Caki2 (cell line): ENCODE data around the gene MTSS2. TPM values are rescaled to one million over a fixed set of nuclear protein-coding genes. Genes with fewer than 3 reads are reported as not detected.

Experiments
- DNase-seq: peaks from one replicate; pipeline ENCODE4 v3.0.0-alpha.2; 2015; ENCODE audit warnings: low read depth
- in situ Hi-C: cut with HindIII; loops from 2 replicates; pipeline ENCODE4 v1.10.0; 2016; ENCODE audit warnings: low sequenced_read_pairs, low pct_unique_long_range_greater_than_20kb, mixed read lengths
- total RNA-seq: library from RNA; depleted of rRNA; stranded (reverse); fragments of >200 nt; shearing (Covaris generic); gene quantifications from 2 replicates; pipeline ENCODE4 v1.2.3, GENCODE V29; 2014; ENCODE audit warnings: low replicate concordance

MTSS2 gene
- total RNA-seq, 1 experiment from 2014 or later = 5.3 TPM

DNA sequence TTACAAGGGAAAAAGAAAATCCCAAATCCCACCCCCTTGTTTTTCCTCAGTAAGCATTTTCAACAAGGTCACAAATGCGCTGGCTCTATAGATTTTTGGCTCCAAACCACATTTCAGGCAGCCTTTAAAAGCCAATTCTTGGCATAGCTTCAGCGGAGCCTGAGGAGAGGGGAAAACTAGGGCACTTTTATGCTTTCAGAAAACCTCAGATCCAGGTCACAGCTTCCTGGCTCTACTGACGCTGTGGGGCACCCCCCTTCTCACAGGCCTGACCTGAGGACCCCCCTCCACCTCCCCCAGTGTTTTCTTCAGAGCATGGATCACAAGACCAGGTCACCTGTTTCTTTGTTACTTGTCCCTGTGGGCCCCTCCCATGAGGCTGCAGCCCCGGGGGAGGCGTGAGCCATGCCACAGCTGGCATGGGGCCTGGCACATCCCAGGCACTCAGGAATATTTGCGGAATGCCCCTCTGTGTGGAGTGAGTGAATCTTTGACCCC, 30.1 kb upstream of the MTSS2 start:
- DNase-seq = no peak
- in situ Hi-C loops = no loop called here

DNA sequence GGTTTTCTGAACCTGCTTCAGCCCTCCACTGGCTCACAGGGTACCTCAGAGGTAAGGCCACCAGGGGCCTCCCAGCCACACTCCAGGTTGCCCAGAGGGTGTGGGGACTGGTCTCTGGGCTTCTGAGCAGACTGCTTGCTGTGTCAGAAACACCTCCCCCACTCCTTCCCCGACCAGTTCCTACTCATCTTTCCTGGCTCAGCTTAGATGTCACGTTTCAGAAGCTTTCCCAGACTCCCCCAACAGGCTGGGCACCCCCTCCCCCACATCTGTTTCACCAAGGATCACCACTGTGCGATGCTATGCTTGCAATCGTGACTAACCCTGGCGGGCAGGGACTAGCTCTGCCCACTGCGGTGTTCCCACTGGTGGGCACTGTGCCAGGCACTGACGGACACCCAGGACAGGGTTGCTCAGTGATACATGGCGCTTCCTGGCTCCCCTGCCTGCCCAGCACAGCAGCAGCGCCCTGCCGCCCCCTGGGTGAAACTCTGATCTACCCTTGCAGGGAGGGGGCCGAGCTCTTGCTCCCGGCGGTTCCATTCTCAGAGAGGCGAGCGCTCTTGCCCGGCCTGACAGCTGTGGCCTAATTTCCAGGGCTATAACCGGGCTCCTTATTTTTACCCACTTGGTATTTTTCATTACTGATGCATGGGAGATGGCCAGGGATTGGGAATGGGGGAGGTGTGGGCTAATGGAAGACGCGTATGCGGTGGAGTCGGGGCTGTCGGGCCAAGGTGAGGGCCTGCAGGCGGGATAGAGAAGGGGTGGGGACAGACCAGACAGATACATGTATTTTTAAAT, 29.4 kb upstream of the MTSS2 start:
- peak; percentile 96 for DNase-seq

DNA sequence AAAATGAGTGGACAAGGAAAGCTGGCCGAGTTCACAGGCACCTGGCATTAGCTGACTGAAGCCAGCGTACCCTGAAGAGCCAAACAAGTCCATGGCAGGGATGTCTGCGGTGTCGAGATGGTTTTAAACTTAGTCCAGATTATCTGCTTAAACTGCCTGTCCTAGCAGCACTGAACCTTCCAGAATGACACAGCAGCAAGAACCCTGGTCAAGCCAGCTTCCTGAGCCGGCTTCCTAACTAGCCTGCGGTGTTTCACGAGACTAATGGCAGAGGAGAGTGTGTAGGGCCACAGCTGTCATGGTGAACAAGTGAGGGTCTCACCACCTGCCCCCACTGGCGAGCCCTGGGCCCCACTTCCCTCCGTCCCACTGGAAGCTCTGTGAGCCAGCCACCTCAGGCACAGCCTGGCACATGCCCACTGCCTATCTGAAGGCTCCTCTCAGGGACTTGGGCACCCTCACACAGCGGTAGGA, 28.8 kb upstream of the MTSS2 start:
- in situ Hi-C loops = no loop called here
- DNase-seq = no peak

More for the DNA sequence above, 29.4 kb upstream of the MTSS2 start:
- in situ Hi-C loops = no loop called here

DNA sequence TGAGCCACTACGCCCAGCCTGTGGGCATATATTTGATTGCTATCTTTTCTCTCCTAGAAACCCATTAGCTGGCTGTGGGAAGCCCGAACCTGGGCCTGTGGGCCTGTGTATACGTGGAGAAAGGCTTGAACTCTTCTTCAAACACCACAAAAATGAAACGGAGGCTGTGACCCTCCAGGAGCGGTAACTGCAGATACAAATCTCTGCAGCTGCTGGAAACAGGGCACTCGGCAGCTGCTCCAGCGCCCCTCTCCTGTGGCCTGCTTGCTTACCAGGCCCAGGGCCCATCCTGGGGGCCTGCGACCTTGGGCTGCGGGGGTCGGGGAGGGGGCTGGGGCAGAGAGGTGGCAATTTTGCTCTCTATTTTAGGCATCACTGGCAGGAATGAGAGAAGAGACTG, 28.0 kb upstream of the MTSS2 start:
- no peak for DNase-seq
- in situ Hi-C loops = no loop called here

DNA sequence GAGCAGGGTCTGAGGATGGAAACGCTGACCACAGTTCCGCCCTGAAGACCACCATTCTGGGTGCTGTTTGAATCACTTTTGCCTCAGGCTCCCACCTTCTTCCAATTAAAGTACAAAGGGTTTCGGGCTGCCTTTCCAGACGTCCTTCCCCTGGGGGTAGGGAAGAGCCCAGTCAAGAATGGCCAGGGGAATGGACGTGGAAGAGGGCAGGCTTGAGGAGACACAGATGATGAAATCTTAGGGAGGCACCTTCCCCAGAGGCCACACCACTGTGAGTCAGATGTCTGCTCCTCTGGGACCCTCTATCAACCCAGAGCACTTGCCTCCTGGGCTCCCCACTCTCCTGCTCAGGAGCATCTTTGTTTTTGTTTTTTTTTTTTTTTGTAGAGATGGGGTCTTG, 27.5 kb upstream of the MTSS2 start:
- in situ Hi-C loops = no loop called here
- DNase-seq = no peak

DNA sequence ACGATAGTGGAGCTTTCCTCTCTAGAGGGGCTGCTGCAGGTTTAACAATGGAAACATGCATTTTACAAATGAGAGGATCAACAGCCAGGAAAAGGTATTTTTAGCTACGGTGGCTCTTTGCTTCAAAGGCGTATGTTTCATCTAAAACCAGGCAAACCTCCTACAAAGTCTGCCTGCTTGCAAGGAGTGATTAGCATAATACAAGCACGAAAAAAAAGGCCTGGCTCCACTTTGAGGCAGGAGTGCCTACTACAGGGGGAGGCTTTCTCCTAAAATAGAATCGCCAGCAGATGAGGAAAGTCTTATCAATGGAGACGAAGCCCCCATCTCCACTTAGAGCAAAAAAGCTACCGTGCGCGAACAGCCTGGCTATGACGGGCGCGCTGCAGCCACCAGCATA, 27.1 kb upstream of the MTSS2 start:
- DNase-seq = no peak
- in situ Hi-C loops = no loop called here

DNA sequence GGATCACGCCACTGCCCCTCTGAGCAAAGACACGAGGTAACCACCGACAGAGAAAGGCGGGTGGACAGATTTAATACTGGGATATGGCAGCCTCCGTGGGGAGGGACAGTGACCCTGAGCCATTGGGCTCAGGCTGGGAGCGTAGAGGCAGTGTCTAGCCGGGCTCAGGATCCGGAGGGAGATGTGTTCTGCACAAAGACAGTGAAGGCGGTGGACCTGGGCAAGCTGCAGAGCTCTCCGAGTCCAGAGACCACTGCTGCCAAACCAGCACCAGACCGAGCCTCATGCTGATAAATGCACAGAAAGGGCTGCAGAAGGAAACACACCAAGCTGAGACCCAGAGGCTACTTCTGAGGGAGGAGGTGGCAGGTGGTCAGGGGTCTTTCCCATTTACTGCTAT, 26.5 kb upstream of the MTSS2 start:
- in situ Hi-C loops = no loop called here

DNA sequence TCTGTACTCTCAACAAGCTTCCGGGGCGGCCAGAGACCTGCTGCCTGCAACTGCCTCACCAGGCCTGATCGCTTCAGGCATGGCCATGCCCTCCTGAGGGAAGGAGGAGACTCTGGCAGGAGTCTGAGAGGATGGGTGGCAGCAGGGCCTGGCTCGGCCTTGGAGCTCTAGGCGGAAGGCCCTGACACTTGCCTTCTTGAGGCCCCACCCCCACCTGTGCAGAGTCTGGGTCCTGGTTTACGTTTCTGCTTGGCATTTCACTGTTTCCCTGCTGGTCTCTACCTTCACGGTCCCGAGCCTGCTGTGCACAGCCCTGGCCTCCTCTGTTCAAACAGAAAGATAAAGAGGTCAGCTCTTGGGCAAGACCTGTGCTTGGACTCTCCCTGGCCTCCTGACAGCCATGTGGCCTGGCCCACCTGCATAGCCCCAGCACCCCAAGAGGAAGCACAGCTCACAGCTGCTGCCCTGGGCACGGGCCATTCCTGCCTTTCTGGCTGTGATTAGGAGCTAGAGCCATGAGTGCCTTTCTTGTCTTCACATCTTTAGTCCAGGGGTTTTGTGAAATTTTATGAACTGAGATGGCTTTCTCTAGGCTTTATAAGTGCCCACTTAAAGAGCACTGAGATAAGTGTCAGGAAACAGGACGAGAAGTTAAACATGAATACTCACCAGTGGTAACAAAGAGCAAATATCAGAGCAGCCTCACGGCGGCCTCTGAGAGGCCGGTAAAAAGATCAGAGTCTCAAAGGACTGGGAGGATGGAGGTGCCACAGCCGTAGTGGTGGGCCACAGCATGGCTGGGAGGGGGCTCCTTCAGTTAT, 25.6 kb upstream of the MTSS2 start:
- DNase-seq = no peak
- in situ Hi-C loops = no loop called here

More for the DNA sequence above, 26.5 kb upstream of the MTSS2 start:
- DNase-seq = no peak

DNA sequence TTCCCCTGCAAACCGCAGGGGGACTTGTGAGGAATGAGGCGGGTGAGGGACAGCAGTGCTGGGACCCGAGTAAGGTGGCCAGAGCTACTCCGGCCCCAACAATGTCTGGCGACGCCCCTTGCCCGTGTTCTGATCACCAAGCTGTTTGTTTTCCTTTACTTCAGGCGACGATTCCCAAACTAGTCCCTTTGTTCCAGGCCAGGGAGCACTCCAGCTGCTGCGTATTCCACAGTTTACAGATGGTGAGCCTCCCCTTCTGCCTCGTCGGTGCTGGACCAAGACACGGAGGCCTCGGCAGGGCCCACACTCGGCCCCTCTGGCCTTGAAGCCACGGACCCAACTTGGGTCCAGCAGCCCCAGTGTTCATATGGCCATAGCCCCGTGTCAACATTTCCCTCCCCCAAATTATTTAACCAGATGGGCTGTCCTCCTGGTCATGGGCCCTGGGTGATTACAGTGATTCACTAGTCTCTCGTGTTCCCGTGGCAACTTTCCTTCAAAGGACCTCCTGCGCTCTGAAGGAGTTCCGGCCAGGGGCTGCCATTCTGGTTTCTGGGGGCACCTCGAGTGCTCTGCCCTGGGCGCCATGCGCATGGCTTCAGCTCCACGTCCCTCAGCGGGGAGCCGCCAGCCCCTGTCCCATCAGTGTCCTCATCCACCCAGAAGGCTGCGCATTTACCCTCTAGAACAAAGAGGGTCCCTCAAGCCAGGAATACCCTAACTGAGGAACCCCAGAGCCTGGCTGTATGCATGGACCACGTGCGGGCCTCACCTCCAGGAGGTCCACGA, 24.8 kb upstream of the MTSS2 start:
- in situ Hi-C loops = no loop called here
- no peak for DNase-seq

DNA sequence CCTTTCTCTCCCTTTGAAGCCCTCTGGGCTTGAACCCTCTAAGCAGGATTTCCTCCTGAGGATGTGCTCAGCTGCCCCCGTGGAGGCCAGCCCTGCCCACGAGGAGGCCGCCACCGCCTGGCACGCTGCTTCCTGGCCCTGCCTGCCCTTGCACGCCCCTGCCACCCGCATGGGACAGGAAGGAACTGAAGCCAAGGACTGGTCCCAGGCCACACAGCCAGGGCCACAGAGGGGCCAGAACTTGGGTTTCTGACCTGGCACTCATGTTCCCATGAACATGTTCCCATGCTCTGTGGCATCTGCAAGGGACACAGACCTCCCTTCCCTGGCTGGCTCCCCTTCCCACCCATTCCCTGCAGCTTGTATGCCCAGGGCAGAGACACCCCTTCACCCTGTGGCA, 24.1 kb upstream of the MTSS2 start:
- in situ Hi-C loops = no loop called here
- DNase-seq = no peak

DNA sequence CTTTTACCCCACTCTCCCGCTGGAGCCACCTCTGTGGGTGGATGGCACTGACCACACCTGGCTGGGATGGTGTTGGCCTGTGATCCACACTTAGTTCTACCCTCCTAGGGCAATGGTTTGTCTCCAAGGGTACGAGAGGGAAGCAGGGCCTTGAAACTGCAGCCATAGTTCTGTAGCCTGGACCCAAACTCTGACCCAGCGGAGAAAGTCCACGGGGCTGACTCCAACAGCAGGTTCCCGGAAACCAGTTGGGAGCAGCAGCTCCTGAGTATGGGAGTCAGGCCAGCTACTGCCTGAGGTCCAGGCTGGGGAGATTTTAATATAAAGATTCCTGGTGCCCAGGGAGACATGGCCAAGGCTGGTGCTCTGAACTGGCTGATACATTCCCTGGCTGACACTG, 23.6 kb upstream of the MTSS2 start:
- in situ Hi-C loops = no loop called here
- no peak for DNase-seq

DNA sequence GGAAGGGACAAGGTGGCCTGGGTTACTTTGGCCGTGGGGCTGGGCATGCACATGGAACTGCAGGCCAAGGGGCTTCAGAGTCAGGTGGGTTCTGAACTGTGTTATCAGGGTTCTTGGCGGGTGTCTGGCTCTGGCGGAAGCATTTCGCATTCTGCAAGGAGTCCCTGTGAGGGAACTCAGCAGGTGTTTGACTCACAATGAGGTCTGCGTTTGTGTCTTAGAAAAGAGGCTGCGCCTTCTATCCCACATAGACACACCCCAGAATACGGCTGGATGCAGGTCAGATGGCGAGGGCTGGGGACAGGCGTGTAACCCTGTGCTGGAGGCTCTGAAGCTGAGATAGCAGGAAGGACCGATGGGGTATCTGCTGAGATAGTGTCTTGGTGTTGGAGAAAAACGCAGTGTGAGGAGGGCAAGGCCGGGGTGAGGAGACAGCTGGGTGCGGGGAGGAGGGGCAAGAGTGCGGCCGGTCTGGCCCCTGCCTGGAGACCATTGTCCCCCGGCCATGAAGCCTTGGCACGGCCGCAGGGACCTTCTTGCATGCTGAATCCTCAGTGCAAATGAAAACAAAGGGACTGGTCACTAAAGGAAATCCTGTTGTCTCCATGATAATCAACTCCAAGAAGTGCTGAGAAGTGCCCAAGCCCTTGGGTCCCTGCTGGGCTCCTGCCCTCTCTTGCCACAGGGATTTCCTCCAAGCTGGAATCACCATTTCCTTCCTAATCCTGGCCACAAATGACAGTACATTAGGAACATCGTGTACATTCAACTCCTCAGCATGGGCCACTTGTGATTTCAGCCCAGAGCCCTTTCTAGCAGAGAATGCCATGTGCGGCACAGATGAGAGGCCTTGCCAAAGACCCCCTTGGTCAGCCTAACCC, 22.8 kb upstream of the MTSS2 start:
- DNase-seq = no peak
- in situ Hi-C loops = no loop called here

DNA sequence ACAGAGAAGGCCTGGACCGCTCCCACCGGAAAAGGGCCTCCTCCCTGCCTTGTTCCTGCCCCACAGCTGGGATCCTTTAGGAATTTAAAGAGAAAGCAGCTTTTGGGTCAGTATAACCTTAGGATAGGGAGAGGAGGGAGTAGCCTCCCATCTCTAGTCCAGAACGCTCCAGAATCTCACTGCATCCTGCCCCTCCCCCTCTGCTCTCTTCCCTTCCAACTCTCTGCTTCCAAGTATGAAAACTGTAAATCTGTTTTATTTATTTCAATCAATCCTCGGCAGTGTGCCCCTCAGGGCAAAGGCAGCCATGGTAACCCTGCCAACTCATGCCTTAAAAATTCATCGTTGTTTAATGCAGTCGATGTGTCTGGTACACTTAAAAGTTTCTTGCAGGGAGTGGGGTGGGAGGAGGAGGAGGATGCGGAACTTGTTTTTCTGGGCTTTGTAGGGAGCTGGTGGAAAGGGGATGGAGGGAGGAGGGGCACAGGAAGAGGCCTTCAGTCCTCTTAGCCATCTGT, 21.2 kb upstream of the MTSS2 start:
- in situ Hi-C loops = no loop called here
- peak; percentile 72 for DNase-seq

DNA sequence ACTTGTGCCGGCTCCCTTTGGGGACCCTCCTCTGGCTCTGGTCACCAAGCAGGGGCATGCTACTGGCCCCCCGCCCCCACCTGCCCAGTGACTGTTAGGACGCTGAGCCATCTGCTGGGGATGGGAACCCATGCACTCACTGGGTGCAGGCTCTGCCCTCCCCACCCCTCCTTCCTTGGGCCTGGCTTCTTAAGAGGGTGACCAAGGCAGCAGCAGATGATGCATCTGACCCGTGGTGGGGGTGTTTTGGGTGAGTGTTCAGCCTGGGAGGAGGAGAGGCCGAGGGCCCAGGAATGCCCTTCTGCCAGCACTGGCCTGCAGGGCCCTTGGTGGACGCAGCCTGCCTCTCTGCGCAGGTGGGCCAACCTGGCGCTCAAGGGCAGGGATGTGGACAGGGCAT, 19.2 kb upstream of the MTSS2 start:
- in situ Hi-C loops = no loop called here
- DNase-seq = no peak

DNA sequence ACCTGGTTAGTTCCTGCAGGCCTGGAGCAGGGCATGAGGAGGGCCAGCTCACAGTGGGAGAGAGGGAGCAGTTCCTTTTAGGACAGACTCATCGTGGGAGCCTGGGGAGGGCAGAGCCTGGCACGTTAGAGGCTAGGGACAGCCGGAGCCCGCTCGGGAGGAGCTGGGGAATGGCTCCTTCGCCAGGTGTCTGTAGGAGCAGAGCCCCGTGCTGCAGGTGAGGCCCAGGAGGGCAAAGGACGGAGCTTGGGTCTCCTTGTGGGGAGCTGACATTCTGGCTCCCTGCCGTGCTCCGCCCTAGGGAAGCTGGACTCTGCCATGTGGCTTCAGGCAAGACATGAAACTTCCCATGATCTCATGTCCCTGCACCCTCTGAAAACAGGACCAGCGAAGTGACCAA, 18.7 kb upstream of the MTSS2 start:
- no peak for DNase-seq
- in situ Hi-C loops = no loop called here

DNA sequence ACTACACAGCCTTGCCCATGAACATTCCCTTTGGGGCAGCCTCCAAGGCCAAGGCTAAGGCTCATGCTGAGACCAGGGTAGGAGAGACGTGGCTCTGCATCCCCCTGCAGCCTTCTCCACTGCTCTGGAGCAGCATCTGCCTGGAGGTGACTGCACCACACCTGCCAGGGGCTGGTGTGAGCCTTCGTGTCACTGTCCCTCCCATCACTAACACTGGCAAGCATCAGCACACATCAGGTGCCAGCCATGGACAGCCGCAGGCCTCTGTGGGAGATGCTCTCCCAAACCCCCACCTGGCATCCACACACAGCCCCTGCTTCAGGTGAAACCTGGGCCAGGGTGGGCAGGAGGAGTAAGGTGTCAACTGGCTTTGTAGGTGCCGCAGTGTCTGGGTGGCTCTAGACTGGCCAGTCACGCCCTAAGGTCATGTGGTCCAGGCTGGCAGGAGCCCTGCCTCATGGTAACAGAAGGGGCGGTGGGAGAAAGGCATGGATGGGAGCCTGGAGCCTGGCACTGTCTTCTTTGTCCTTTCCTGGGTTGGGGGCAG, 18.1 kb upstream of the MTSS2 start:
- in situ Hi-C loops = no loop called here
- no peak for DNase-seq
